Upper lobe of left lung (tissue), 4 donors: ENCODE measurements around the gene KLF2.

Experiments
- EP300 ChIP-seq, 4 donors: sonication (generic); formaldehyde crosslinking; IDR thresholded peaks; one replicate each; pipeline ENCODE4 v1.5.1; 2017; ENCODE audit warnings: antibody characterized with exemption in 4 of 4, control low read depth in 2 of 4
- POLR2A ChIP-seq, 4 donors: fragments of 450-650 bp; IDR thresholded peaks; one replicate each; pipeline ENCODE4 v1.5.1; 2016 to 2017; ENCODE audit warnings: antibody characterized with exemption in 4 of 4, mild to moderate bottlenecking in 2 of 4
- POLR2AphosphoS5 ChIP-seq, 2 donors: sonication (generic); formaldehyde crosslinking; IDR thresholded peaks; one replicate each; pipeline ENCODE4 v1.5.1; 2017; ENCODE audit warnings: antibody characterized with exemption in 2 of 2
- TF ChIP-seq, protein P1 (sequence below), 6 experiments: fragments of 450-650 bp in 4 of 6; fragments of 200-600 bp in 2 of 6; sonication (generic) in 2 of 6; IDR thresholded peaks; one replicate each; pipeline ENCODE4 v1.5.1; 2016 to 2019; ENCODE audit warnings: antibody characterized with exemption in 6 of 6

DNA sequence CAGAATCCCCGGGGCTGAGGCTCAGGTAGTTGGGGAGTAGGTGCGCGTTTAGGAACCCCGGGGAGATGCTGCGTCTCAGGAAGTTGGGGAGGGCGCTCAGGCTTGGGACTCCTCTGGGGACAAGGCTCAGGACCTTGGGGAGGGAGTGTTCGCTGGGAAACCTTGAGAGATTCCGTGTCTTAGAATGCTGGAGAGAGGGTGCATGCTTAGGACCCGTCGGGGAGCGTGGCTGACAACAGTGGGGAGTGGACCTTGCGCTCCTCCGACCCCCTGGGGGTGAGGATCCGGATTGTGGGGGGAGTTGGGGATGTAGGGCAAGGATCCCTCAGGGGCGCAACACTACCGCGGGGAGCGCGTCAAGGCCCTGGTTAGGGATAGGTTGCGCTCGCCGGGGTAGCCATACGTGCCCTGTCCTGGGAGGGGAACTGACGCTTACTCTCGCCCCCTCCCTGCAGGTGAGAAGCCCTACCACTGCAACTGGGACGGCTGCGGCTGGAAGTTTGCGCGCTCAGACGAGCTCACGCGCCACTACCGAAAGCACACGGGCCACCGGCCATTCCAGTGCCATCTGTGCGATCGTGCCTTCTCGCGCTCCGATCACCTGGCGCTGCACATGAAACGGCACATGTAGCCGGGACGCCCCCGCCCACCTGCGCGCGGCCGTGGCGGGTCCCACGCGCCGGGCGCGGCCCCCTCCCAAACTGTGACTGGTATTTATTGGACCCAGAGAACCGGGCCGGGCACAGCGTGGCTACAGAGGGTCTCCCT is 2.0 kb downstream of the KLF2 start:
- TF ChIP-seq, protein P1, sequence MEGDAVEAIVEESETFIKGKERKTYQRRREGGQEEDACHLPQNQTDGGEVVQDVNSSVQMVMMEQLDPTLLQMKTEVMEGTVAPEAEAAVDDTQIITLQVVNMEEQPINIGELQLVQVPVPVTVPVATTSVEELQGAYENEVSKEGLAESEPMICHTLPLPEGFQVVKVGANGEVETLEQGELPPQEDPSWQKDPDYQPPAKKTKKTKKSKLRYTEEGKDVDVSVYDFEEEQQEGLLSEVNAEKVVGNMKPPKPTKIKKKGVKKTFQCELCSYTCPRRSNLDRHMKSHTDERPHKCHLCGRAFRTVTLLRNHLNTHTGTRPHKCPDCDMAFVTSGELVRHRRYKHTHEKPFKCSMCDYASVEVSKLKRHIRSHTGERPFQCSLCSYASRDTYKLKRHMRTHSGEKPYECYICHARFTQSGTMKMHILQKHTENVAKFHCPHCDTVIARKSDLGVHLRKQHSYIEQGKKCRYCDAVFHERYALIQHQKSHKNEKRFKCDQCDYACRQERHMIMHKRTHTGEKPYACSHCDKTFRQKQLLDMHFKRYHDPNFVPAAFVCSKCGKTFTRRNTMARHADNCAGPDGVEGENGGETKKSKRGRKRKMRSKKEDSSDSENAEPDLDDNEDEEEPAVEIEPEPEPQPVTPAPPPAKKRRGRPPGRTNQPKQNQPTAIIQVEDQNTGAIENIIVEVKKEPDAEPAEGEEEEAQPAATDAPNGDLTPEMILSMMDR (IDR thresholded peaks at IDR 0.05) = peak in 1 of 6 experiments; percentile 10
- TF ChIP-seq POLR2AphosphoS5 (IDR thresholded peaks at IDR 0.05) (peak in 1 of 2 donors; percentile 47), POLR2A (IDR thresholded peaks at IDR 0.05) (peak in 2 of 4 donors; percentile 33 to 37), EP300 (IDR thresholded peaks at IDR 0.05) (no peak)
